ENCODE data around the gene PPP6C. TPM values are rescaled to one million over a fixed set of nuclear protein-coding genes. Genes with fewer than 3 reads are reported as not detected.

The PPP6C gene
- total RNA-seq, 1 experiment from 2014 or later, result 53.3 TPM

DNA sequence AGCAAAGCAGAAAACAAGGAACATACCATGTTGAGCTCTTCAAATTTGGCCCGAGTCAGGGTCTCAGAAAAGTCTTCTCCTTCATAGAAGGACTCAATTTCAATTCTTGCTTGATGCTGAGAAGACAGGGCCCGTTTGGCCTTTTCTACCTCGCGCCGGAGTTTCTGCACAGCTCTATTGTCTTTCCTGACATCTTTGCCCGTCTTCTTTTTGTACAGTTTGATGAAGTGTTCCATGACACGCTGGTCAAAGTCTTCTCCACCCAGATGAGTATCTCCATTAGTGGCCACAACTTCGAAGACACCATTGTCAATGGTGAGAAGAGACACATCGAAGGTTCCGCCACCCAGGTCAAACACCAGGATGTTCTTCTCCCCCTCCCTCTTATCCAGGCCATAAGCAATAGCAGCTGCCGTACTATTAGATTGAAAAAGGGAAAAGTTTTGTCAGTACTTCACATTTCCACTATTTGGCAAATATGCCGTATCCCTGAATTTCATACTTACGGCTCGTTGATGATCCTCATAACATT is 49.4 kb upstream of the PPP6C start:
- Histone ChIP-seq H2AFZ (ENCODE audit: low read length) (no peak overlapping the region), H3K9ac (ENCODE audit: extremely low read depth, insufficient read length, low read length) (no peak overlapping the region), H3K4me2 (ENCODE audit: insufficient read depth, insufficient read length, low read length) (peak overlapping the region; percentile 14), H3K14ac (ENCODE audit: insufficient read depth, low read length) (no peak overlapping the region), H3K18ac (ENCODE audit: insufficient read length, low read depth, low read length) (no peak overlapping the region), H4K8ac (replicated peaks; ENCODE audit: insufficient read length, low read depth, low read length) (no peak overlapping the region), H3K27ac (ENCODE audit: insufficient read length, low read depth, low read length) (no peak overlapping the region), H2BK20ac (ENCODE audit: low read depth, low read length, poor library complexity, severe bottlenecking) (no peak overlapping the region), H3K79me1 (ENCODE audit: insufficient read depth, low read depth, low read length, poor library complexity, severe bottlenecking) (peaks cover 4% of the 10 kb centered on the region), H4K91ac (ENCODE audit: insufficient read length, low read depth, low read length) (no peak overlapping the region), H2BK5ac (ENCODE audit: insufficient read length, low read length) (no peak overlapping the region), H4K20me1 (ENCODE audit: control insufficient read depth, insufficient read depth, insufficient read length) (peaks cover 2% of the 10 kb centered on the region), H3K23ac (ENCODE audit: insufficient read length, low read depth, low read length) (no peak overlapping the region), H2BK120ac (ENCODE audit: low read depth, low read length, poor library complexity, severe bottlenecking) (no peak overlapping the region), H2BK15ac (ENCODE audit: low read depth, low read length) (no peak overlapping the region), H3K9me3 (ENCODE audit: control insufficient read depth, low read depth, low read length) (no peaks in the 10 kb centered on the region), H3K4ac (ENCODE audit: low read depth, low read length) (no peak overlapping the region), H3K27me3 (ENCODE audit: insufficient read depth, low read length) (no peaks in the 10 kb centered on the region), H2AK5ac (ENCODE audit: insufficient read length, low read length) (no peak overlapping the region), H3K79me2 (ENCODE audit: insufficient read depth, low read length) (peaks cover 11% of the 10 kb centered on the region; the same call in 1 of the 2 replicates), H4K5ac (ENCODE audit: insufficient read length, low read depth, low read length) (no peak overlapping the region), H3K56ac (ENCODE audit: insufficient read length, low read depth, low read length) (no peak overlapping the region), H3K4me1 (ENCODE audit: insufficient read depth, low read length) (no peaks in the 10 kb centered on the region), H2BK12ac (ENCODE audit: insufficient read length, low read depth, low read length) (no peak overlapping the region), H3T11ph (ENCODE audit: low read length) (no peak overlapping the region), H3K23me2 (ENCODE audit: insufficient read length, low read depth, low read length, poor library complexity, severe bottlenecking) (no peaks in the 10 kb centered on the region)
- Mint-ChIP-seq H3K4me1 (peaks cover 24 to 28% of the 10 kb centered on the region in 2 experiments), H3K27ac (peak overlapping the region in 1 of 3 experiments; percentile 21; a peak in 1 of 7 replicates), H3K36me3 (ENCODE audit: insufficient read depth in 1 of 3, low read depth in 3 of 3) (peaks cover 46 to 64% (median 56%) of the 10 kb centered on the region in 3 experiments), H3K4me3 (peak overlapping the region; percentile 97 to 98), H3K9me3 (peaks cover 0 to 4% of the 10 kb centered on the region in 2 experiments; a peak in 1 of 5 replicates), H3K27me3 (ENCODE audit: low read depth) (no peaks in the 10 kb centered on the region; the same call in 1 of the 2 replicates)
- no peak for DNase-seq
- WGBS (ENCODE audit: extremely low coverage, insufficient read length, low lambda C conversion rate), result no CpG with 5 or more reads among the region's 14 CpGs
- TF ChIP-seq, protein P1, sequence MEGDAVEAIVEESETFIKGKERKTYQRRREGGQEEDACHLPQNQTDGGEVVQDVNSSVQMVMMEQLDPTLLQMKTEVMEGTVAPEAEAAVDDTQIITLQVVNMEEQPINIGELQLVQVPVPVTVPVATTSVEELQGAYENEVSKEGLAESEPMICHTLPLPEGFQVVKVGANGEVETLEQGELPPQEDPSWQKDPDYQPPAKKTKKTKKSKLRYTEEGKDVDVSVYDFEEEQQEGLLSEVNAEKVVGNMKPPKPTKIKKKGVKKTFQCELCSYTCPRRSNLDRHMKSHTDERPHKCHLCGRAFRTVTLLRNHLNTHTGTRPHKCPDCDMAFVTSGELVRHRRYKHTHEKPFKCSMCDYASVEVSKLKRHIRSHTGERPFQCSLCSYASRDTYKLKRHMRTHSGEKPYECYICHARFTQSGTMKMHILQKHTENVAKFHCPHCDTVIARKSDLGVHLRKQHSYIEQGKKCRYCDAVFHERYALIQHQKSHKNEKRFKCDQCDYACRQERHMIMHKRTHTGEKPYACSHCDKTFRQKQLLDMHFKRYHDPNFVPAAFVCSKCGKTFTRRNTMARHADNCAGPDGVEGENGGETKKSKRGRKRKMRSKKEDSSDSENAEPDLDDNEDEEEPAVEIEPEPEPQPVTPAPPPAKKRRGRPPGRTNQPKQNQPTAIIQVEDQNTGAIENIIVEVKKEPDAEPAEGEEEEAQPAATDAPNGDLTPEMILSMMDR (conservative IDR thresholded peaks at IDR 0.05), result no peak

All from H9 (cell line).